PC-9 (cell line): Measurements from ENCODE around the gene CRELD1. TPM values are rescaled to one million over a fixed set of nuclear protein-coding genes. Genes with fewer than 3 reads are reported as not detected.

Experiments
- BruUV-seq: library from RNA; stranded (reverse); fragments of 400-500 nt; replicated peaks from 2 replicates; lab custom pipeline; 2021; lab: Mats Ljungman, UMichigan
- CTCF ChIA-PET: fragments of 300-600 bp; sonication (Branson Sonifier 250); formaldehyde crosslinking; loops from one replicate; lab custom pipeline; 2022; ENCODE audit warnings: antibody characterized with exemption; lab: Charles Lee
- POLR2A ChIA-PET: fragments of 300-600 bp; sonication (Branson Sonifier 250); formaldehyde crosslinking; loops from one replicate; lab custom pipeline; 2022; ENCODE audit warnings: antibody characterized with exemption; ENCODE audit not compliant: unreplicated experiment; lab: Charles Lee
- DNase-seq, 2 experiments: peaks; one replicate each; pipeline versions ENCODE4 v3.0.0 to v3.0.0-alpha.2; 2015 to 2022; ENCODE audit warnings: mixed read lengths in 1 of 2
- H2AFZ ChIP-seq: fragments of 200-600 bp; sonication (generic); 2 replicates; pipeline ENCODE4 v1.8.1; 2017; ENCODE audit warnings: antibody characterized with exemption
- H3F3A ChIP-seq: fragments of 200-600 bp; sonication (generic); 2 replicates; pipeline ENCODE4 v1.8.1; 2017; ENCODE audit warnings: antibody characterized with exemption, mild to moderate bottlenecking, low read depth; ENCODE audit not compliant: insufficient read depth
- H3K27ac ChIP-seq: fragments of 200-600 bp; sonication (generic); 2 replicates; pipeline ENCODE4 v1.6.1; 2016; ENCODE audit warnings: mixed run types
- H3K27me3 ChIP-seq: fragments of 200-600 bp; sonication (generic); 2 replicates; pipeline ENCODE4 v1.6.1; 2016; ENCODE audit warnings: low read depth, mixed run types; ENCODE audit not compliant: insufficient read depth
- H3K36me3 ChIP-seq: fragments of 200-600 bp; sonication (generic); 2 replicates; pipeline ENCODE4 v1.6.1; 2016; ENCODE audit warnings: low read depth, mixed run types
- H3K4me1 ChIP-seq: fragments of 200-600 bp; sonication (generic); replicated peaks from 2 replicates; pipeline ENCODE4 v1.6.1; 2016; ENCODE audit warnings: mixed run types; ENCODE audit not compliant: insufficient read depth
- H3K4me2 ChIP-seq: fragments of 200-600 bp; sonication (generic); 2 replicates; pipeline ENCODE4 v1.6.1; 2017; ENCODE audit warnings: mixed run types
- H3K4me3 ChIP-seq: fragments of 200-600 bp; sonication (generic); 2 replicates; pipeline ENCODE4 v1.6.1; 2016; ENCODE audit warnings: mixed run types
- H3K79me2 ChIP-seq: fragments of 200-600 bp; sonication (generic); 2 replicates; pipeline ENCODE4 v1.6.1; 2017; ENCODE audit warnings: low read depth, mixed run types
- H3K9me2 ChIP-seq: fragments of 200-600 bp; sonication (generic); 2 replicates; pipeline ENCODE4 v1.8.1; 2017; ENCODE audit warnings: mild to moderate bottlenecking; ENCODE audit not compliant: insufficient read depth
- H3K9me3 ChIP-seq: fragments of 200-600 bp; sonication (generic); 2 replicates; pipeline ENCODE4 v1.8.1; 2016; ENCODE audit warnings: low read depth; ENCODE audit not compliant: insufficient read depth
- H4K20me1 ChIP-seq: fragments of 200-600 bp; sonication (generic); 2 replicates; pipeline ENCODE4 v1.8.1; 2017; ENCODE audit not compliant: insufficient read depth
- CTCF ChIP-seq: fragments of 200-600 bp; sonication (generic); conservative IDR thresholded peaks from 2 replicates; pipeline ENCODE4 v1.6.1; 2017; ENCODE audit warnings: mixed run types, antibody characterized with exemption, mild to moderate bottlenecking, moderate library complexity
- EZH2 ChIP-seq: fragments of 200-600 bp; sonication (generic); IDR thresholded peaks from 2 replicates; pipeline ENCODE4 v1.8.0; 2017; ENCODE audit warnings: antibody characterized with exemption, low read depth
- intact Hi-C: fragments of 100-400 bp; cut with micrococcal nuclease; formaldehyde crosslinking; loops from one replicate; pipeline ENCODE4 v1.10.0; 2022; ENCODE audit not compliant: unreplicated experiment
- total RNA-seq: library from RNA; stranded (reverse); gene quantifications from 2 replicates; pipeline ENCODE4 v1.2.3, GENCODE V29; 2021

Gene CRELD1
- total RNA-seq, 1 experiment from 2014 or later = 30.7 TPM

GRCh38 chr3:9913601-9914000, 20.0 kb upstream of the CRELD1 start:
- Histone ChIP-seq H3K4me1 (peaks cover 62% of the 10 kb centered on the region), H3K27ac (no peak overlapping the region)
- POLR2A ChIA-PET = no interaction called here

GRCh38 chr3:9914011-9914410, 19.6 kb upstream of the CRELD1 start:
- Histone ChIP-seq H2AFZ (no peak overlapping the region), H3K27me3 (no peaks in the 10 kb centered on the region), H3K9me2 (no peaks in the 10 kb centered on the region), H3K9me3 (no peaks in the 10 kb centered on the region), H3K4me2 (peak overlapping the region; percentile 24; the same call in 1 of the 2 replicates), H4K20me1 (no peaks in the 10 kb centered on the region), H3K27ac (no peak overlapping the region), H3K4me1 (peaks cover 62% of the 10 kb centered on the region), H3K4me3 (no peak overlapping the region), H3K79me2 (no peaks in the 10 kb centered on the region), H3K36me3 (no peaks in the 10 kb centered on the region), H3F3A (peaks cover 32% of the 10 kb centered on the region)
- no TSS peak for BruUV-seq
- intact Hi-C loops = no loop called here
- no peak for TF ChIP-seq CTCF
- no peak for TF ChIP-seq EZH2
- DNase-seq = no peak
- CTCF ChIA-PET = interaction anchor here (0.5 to 0.7 kb wide), 2 partner anchors 19 to 978 kb away, joined by 5 to 6 read pairs; no protein-coding TSS in a partner anchor
- POLR2A ChIA-PET = no interaction called here

More at GRCh38 chr3:9913601-9914000, 20.0 kb upstream of the CRELD1 start:
- H3K9me2 ChIP-seq = no peaks in the 10 kb centered on the region
- TF ChIP-seq EZH2 = no peak
- no peak for TF ChIP-seq CTCF
- no peak for DNase-seq
- H3K36me3 ChIP-seq = no peaks in the 10 kb centered on the region
- CTCF ChIA-PET = no interaction called here
- H3K79me2 ChIP-seq = no peaks in the 10 kb centered on the region
- no peaks in the 10 kb centered on the region for H3K27me3 ChIP-seq
- intact Hi-C loops = no loop called here
- H4K20me1 ChIP-seq = no peaks in the 10 kb centered on the region
- no TSS peak for BruUV-seq
- no peak overlapping the region for H3K4me3 ChIP-seq
- H3F3A ChIP-seq = peaks cover 32% of the 10 kb centered on the region
- no peaks in the 10 kb centered on the region for H3K9me3 ChIP-seq
- peak overlapping the region; percentile 24; the same call in 1 of the 2 replicates for H3K4me2 ChIP-seq
- no peak overlapping the region for H2AFZ ChIP-seq

GRCh38 chr3:9914559-9915253, 18.9 kb upstream of the CRELD1 start:
- Histone ChIP-seq H3K4me2 (no peak overlapping the region), H3K4me1 (peaks cover 57% of the 10 kb centered on the region), H3K27me3 (no peaks in the 10 kb centered on the region), H4K20me1 (no peaks in the 10 kb centered on the region), H3K9me3 (no peaks in the 10 kb centered on the region), H3K79me2 (no peaks in the 10 kb centered on the region), H3F3A (peaks cover 29% of the 10 kb centered on the region), H3K4me3 (no peak overlapping the region), H2AFZ (no peak overlapping the region), H3K27ac (no peak overlapping the region), H3K9me2 (no peaks in the 10 kb centered on the region), H3K36me3 (no peaks in the 10 kb centered on the region)
- BruUV-seq = no TSS peak
- no peak for TF ChIP-seq CTCF
- no peak for TF ChIP-seq EZH2
- no peak for DNase-seq
- intact Hi-C loops = no loop called here
- CTCF ChIA-PET = interaction anchor here (0.5 to 0.7 kb wide), 2 partner anchors 18 to 977 kb away, joined by 5 to 6 read pairs; no protein-coding TSS in a partner anchor
- POLR2A ChIA-PET = no interaction called here
